Neural cell (in vitro differentiated cells): Measurements from ENCODE around the gene PHLPP1. TPM values are rescaled to one million over a fixed set of nuclear protein-coding genes. Genes with fewer than 3 reads are reported as not detected.
"Not testable (repeated sequence)": the region's sequence is repeated elsewhere in the genome, so short reads cannot be mapped to it uniquely, and the experiment has no call there.

Experiments
- H2AFZ ChIP-seq: fragments of 200-600, 300-800 bp; sonication (generic), shearing (Covaris generic); 2 replicates; pipeline ENCODE4 v1.6.0; 2014; ENCODE audit warnings: low read depth, mild to moderate bottlenecking, antibody characterized with exemption, low read length, moderate library complexity
- H3F3A ChIP-seq: fragments of 200-600 bp; shearing (Covaris generic); 2 replicates; pipeline ENCODE4 v1.6.1; 2016; ENCODE audit warnings: mild to moderate bottlenecking, moderate library complexity, mixed read lengths, antibody characterized with exemption, low read length; ENCODE audit not compliant: insufficient read depth, poor library complexity, severe bottlenecking
- H3K27ac ChIP-seq: fragments of 200-600, 300-800 bp; sonication (generic), shearing (Covaris generic); 2 replicates; pipeline ENCODE4 v1.5.1; 2014; ENCODE audit warnings: mild to moderate bottlenecking, low read length, moderate library complexity
- H3K27me3 ChIP-seq: fragments of 300-800, 200-600 bp; sonication (generic), shearing (Covaris generic); 2 replicates; pipeline ENCODE4 v1.6.0; 2014; ENCODE audit warnings: mild to moderate bottlenecking, low read depth, low read length, moderate library complexity; ENCODE audit not compliant: insufficient read depth
- H3K36me3 ChIP-seq: fragments of 300-800, 200-600 bp; sonication (generic), shearing (Covaris generic); 2 replicates; pipeline ENCODE4 v1.5.1; 2014; ENCODE audit warnings: mild to moderate bottlenecking, antibody characterized with exemption, low read length, moderate library complexity; ENCODE audit not compliant: insufficient read depth
- H3K4me2 ChIP-seq: fragments of 300-800, 200-600 bp; sonication (generic), shearing (Covaris generic); 2 replicates; pipeline ENCODE4 v1.6.0; 2014; ENCODE audit warnings: mild to moderate bottlenecking, low read length
- H3K4me3 ChIP-seq: fragments of 300-800, 200-600 bp; sonication (generic), shearing (Covaris generic); 2 replicates; pipeline ENCODE4 v1.5.1; 2014; ENCODE audit warnings: mild to moderate bottlenecking, low read length, moderate library complexity
- H3K79me2 ChIP-seq: fragments of 200-600 bp; shearing (Covaris generic); replicated peaks from 2 replicates; pipeline ENCODE4 v1.6.0; 2014; ENCODE audit warnings: mild to moderate bottlenecking, low read length, moderate library complexity; ENCODE audit not compliant: insufficient read depth
- H3K9ac ChIP-seq: fragments of 300-800, 200-600 bp; sonication (generic), shearing (Covaris generic); 2 replicates; pipeline ENCODE4 v1.6.1; 2016; ENCODE audit warnings: mild to moderate bottlenecking, low read length, mixed read lengths
- H3K9me2 ChIP-seq: fragments of 200-600 bp; shearing (Covaris generic); 2 replicates; pipeline ENCODE4 v1.6.1; 2016; ENCODE audit warnings: mild to moderate bottlenecking, low read length, mixed read lengths; ENCODE audit not compliant: insufficient read depth
- H3K9me3 ChIP-seq: fragments of 200-600, 300-800 bp; sonication (generic), shearing (Covaris generic); 2 replicates; pipeline ENCODE4 v1.6.1; 2016; ENCODE audit warnings: mild to moderate bottlenecking, mixed run types, low read length, moderate library complexity, mixed read lengths
- H4K20me1 ChIP-seq: fragments of 200-600 bp; shearing (Covaris generic); 2 replicates; pipeline ENCODE4 v1.6.1; 2016; ENCODE audit warnings: mild to moderate bottlenecking, mixed run types; ENCODE audit not compliant: insufficient read depth
- EP300 ChIP-seq: fragments of 450-650 bp; conservative IDR thresholded peaks from 2 replicates; pipeline ENCODE4 v1.6.1; 2014; ENCODE audit warnings: antibody characterized with exemption, mild to moderate bottlenecking, moderate library complexity; ENCODE audit not compliant: poor library complexity, severe bottlenecking
- EZH2 ChIP-seq: fragments of 200-600, 300-800 bp; shearing (Covaris generic), sonication (generic); IDR thresholded peaks from 2 replicates; pipeline ENCODE4 v1.6.1; 2014; ENCODE audit warnings: antibody characterized with exemption, low read length, borderline replicate concordance, mild to moderate bottlenecking; ENCODE audit not compliant: insufficient read depth, poor library complexity, severe bottlenecking
- MXI1 ChIP-seq: fragments of 450-650 bp; conservative IDR thresholded peaks from 2 replicates; pipeline ENCODE4 v1.6.1; 2014; ENCODE audit warnings: antibody characterized with exemption, mild to moderate bottlenecking; ENCODE audit not compliant: poor library complexity, severe bottlenecking
- POLR2AphosphoS5 ChIP-seq: IDR thresholded peaks from 2 replicates; pipeline ENCODE4 v1.6.1; 2012
- RAD21 ChIP-seq: fragments of 450-650 bp; conservative IDR thresholded peaks from 2 replicates; pipeline ENCODE4 v1.6.1; 2014; ENCODE audit warnings: antibody characterized with exemption, mild to moderate bottlenecking, moderate library complexity
- SMC3 ChIP-seq: fragments of 450-650 bp; conservative IDR thresholded peaks from 2 replicates; pipeline ENCODE4 v1.6.1; 2014; ENCODE audit warnings: antibody characterized with exemption, mild to moderate bottlenecking, moderate library complexity; ENCODE audit not compliant: poor library complexity
- TAF1 ChIP-seq: IDR thresholded peaks from 2 replicates; pipeline ENCODE4 v1.6.1; 2012; ENCODE audit warnings: low read depth
- polyA plus RNA-seq: library from polyadenylated mRNA; depleted of rRNA; stranded (reverse); fragments of >200 nt; gene quantifications from 2 replicates; pipeline ENCODE4 v1.2.3, GENCODE V29; 2014
- TF ChIP-seq, protein P1 (sequence below): IDR thresholded peaks from 2 replicates; pipeline ENCODE4 v1.6.1; 2012; ENCODE audit warnings: borderline replicate concordance
- TF ChIP-seq, protein P2 (sequence below): fragments of 450-650 bp; IDR thresholded peaks from 2 replicates; pipeline ENCODE4 v1.5.1; 2014; ENCODE audit warnings: antibody characterized with exemption, mild to moderate bottlenecking, moderate library complexity; ENCODE audit not compliant: poor library complexity, severe bottlenecking

Gene PHLPP1
- polyA plus RNA-seq, 1 donor from 2014 or later, result 4.5 TPM

DNA sequence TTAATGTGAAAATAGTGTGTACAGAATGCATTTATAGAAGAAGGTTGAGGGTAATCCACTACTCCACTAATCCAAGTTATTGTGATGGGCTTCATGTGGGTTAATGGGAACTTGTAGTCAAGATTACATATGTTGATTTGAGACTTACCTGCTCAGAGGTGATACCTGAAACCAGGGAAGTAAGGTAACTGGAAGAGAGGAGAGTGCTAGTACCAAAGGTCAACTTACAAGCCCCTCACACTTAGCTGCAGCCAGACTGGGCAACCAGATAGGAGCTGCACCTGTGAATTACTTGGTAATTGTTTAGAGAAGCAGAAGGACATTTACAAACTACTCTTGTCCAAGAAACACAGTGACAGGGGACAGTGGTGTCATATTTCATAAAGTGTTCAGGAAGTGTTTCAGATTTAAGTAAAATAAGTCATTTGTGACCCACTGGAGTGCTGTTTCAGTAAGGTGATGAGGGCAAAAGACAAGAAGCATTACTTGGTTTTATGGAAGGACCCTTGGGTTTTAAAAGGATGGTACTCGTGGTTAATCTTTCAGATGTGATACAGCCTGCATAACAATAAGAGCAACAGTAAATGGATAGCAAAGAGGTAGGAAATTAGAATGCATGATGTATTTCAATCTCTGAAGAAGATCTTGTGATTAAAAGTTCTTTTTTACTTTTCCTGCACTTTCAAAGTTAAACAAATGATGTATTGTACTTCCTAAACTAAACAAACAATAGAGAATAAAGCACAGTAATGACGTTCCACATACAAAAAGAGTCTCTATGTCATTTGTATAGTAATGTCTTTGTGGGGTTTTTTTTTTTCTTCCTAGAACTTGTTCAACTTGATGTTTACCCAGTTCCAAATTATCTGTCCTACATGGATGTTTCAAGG is 189.3 kb downstream of the PHLPP1 start:
- H3K4me3 ChIP-seq, result no peak overlapping the region
- no peak overlapping the region for H2AFZ ChIP-seq
- no peak overlapping the region for H3K9ac ChIP-seq
- H3K27me3 ChIP-seq, result no peaks in the 10 kb centered on the region
- no peak overlapping the region for H3K4me2 ChIP-seq
- H3K79me2 ChIP-seq, result no peaks in the 10 kb centered on the region
- no peaks in the 10 kb centered on the region for H4K20me1 ChIP-seq
- TF ChIP-seq EZH2 (no peak), TAF1 (no peak), POLR2AphosphoS5 (no peak), SMC3 (no peak)
- H3K36me3 ChIP-seq, result peaks cover 6% of the 10 kb centered on the region
- no peaks in the 10 kb centered on the region for H3K9me3 ChIP-seq
- no peaks in the 10 kb centered on the region for H3K9me2 ChIP-seq
- H3K27ac ChIP-seq, result no peak overlapping the region
- no peaks in the 10 kb centered on the region for H3F3A ChIP-seq

DNA sequence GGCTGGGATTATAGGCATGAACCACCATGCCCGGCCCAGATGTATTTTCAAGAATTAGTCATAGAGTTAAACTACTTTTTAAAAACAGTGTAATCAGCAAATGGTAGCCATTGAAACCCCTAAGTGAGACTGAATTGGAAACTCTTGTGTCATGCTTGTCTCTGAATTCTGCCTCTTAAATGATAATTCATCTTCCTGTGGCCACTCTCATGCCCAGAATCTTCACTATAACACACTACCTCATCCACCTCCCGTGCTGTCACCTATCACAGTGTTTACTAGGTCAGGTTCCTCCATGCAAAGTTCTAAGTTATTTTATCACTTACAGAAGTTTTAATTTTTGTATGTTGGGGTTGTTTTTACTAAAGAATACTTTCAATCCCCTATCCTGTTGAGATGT is 197.5 kb downstream of the PHLPP1 start:
- H3K4me3 ChIP-seq, result no peak overlapping the region
- H3K4me2 ChIP-seq, result no peak overlapping the region
- no peak overlapping the region for H3K9ac ChIP-seq
- H3K9me3 ChIP-seq, result no peaks in the 10 kb centered on the region
- H4K20me1 ChIP-seq, result no peaks in the 10 kb centered on the region
- H3F3A ChIP-seq, result no peaks in the 10 kb centered on the region
- H3K36me3 ChIP-seq, result no peaks in the 10 kb centered on the region
- H3K27me3 ChIP-seq, result no peaks in the 10 kb centered on the region
- no peak overlapping the region for H2AFZ ChIP-seq
- no peak overlapping the region for H3K27ac ChIP-seq
- H3K79me2 ChIP-seq, result no peaks in the 10 kb centered on the region
- TF ChIP-seq POLR2AphosphoS5, result no peak
- no peak for TF ChIP-seq EP300
- TF ChIP-seq RAD21, result no peak
- TF ChIP-seq, protein P1, sequence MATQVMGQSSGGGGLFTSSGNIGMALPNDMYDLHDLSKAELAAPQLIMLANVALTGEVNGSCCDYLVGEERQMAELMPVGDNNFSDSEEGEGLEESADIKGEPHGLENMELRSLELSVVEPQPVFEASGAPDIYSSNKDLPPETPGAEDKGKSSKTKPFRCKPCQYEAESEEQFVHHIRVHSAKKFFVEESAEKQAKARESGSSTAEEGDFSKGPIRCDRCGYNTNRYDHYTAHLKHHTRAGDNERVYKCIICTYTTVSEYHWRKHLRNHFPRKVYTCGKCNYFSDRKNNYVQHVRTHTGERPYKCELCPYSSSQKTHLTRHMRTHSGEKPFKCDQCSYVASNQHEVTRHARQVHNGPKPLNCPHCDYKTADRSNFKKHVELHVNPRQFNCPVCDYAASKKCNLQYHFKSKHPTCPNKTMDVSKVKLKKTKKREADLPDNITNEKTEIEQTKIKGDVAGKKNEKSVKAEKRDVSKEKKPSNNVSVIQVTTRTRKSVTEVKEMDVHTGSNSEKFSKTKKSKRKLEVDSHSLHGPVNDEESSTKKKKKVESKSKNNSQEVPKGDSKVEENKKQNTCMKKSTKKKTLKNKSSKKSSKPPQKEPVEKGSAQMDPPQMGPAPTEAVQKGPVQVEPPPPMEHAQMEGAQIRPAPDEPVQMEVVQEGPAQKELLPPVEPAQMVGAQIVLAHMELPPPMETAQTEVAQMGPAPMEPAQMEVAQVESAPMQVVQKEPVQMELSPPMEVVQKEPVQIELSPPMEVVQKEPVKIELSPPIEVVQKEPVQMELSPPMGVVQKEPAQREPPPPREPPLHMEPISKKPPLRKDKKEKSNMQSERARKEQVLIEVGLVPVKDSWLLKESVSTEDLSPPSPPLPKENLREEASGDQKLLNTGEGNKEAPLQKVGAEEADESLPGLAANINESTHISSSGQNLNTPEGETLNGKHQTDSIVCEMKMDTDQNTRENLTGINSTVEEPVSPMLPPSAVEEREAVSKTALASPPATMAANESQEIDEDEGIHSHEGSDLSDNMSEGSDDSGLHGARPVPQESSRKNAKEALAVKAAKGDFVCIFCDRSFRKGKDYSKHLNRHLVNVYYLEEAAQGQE, result no peak
- TF ChIP-seq MXI1, result no peak
- TF ChIP-seq TAF1, result no peak
- no peak for TF ChIP-seq SMC3
- TF ChIP-seq, protein P2, sequence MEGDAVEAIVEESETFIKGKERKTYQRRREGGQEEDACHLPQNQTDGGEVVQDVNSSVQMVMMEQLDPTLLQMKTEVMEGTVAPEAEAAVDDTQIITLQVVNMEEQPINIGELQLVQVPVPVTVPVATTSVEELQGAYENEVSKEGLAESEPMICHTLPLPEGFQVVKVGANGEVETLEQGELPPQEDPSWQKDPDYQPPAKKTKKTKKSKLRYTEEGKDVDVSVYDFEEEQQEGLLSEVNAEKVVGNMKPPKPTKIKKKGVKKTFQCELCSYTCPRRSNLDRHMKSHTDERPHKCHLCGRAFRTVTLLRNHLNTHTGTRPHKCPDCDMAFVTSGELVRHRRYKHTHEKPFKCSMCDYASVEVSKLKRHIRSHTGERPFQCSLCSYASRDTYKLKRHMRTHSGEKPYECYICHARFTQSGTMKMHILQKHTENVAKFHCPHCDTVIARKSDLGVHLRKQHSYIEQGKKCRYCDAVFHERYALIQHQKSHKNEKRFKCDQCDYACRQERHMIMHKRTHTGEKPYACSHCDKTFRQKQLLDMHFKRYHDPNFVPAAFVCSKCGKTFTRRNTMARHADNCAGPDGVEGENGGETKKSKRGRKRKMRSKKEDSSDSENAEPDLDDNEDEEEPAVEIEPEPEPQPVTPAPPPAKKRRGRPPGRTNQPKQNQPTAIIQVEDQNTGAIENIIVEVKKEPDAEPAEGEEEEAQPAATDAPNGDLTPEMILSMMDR, result no peak
- no peaks in the 10 kb centered on the region for H3K9me2 ChIP-seq

DNA sequence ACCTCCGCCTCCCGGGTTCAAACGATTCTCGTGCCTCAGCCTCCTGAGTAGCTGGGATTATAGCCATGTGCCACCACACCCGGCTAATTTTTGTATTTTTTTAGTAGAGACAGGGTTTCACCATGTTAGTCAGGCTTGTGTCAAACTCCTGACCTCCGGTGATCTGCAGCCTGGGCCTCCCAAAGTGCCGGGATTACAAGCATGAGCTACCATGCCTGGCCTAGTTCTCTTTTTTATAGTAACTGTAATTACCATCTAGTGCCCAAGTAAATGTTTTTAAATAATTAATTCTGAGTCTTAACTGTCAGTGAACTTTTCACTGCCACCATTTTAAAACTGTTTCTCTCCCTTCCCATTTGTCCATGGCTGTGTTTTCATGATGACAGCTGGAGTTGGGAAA is 198.5 kb downstream of the PHLPP1 start:
- not testable (repeated sequence) for H3K27me3 ChIP-seq, H3K9me3 ChIP-seq, H3K79me2 ChIP-seq, H3K4me3 ChIP-seq, H3K9me2 ChIP-seq, H3K4me2 ChIP-seq, H3K9ac ChIP-seq, H3K27ac ChIP-seq, H4K20me1 ChIP-seq, H2AFZ ChIP-seq, H3K36me3 ChIP-seq, H3F3A ChIP-seq
